Endothelial cell (in vitro differentiated cells): Measurements from ENCODE around the gene PEX11G. TPM values are rescaled to one million over a fixed set of nuclear protein-coding genes. Genes with fewer than 3 reads are reported as not detected.

Experiments
- DNase-seq: peaks from one replicate; pipeline ENCODE4 v3.0.0; 2021; ENCODE audit warnings: low spot score
- H3K27ac Mint-ChIP-seq: one replicate; pipeline ENCODE4 v1.8.0; 2021; ENCODE audit warnings: mixed read lengths, inconsistent platforms; ENCODE audit not compliant: unreplicated experiment
- H3K27me3 Mint-ChIP-seq: one replicate; pipeline ENCODE4 v1.8.0; 2021; ENCODE audit warnings: mild to moderate bottlenecking, moderate library complexity, mixed read lengths, inconsistent platforms; ENCODE audit not compliant: unreplicated experiment
- H3K36me3 Mint-ChIP-seq: one replicate; pipeline ENCODE4 v1.8.0; 2021; ENCODE audit warnings: mild to moderate bottlenecking, low read depth, mixed read lengths, inconsistent platforms; ENCODE audit not compliant: unreplicated experiment
- H3K4me1 Mint-ChIP-seq: one replicate; pipeline ENCODE4 v1.8.0; 2021; ENCODE audit warnings: mild to moderate bottlenecking, mixed read lengths, inconsistent platforms; ENCODE audit not compliant: unreplicated experiment
- H3K4me3 Mint-ChIP-seq: one replicate; pipeline ENCODE4 v1.8.0; 2021; ENCODE audit warnings: mild to moderate bottlenecking, mixed read lengths, inconsistent platforms; ENCODE audit not compliant: unreplicated experiment
- H3K9me3 Mint-ChIP-seq: one replicate; pipeline ENCODE4 v1.8.0; 2021; ENCODE audit warnings: mixed read lengths, inconsistent platforms; ENCODE audit not compliant: unreplicated experiment
- CTCF ChIP-seq: fragments of 200-600 bp; sonication (generic); IDR thresholded peaks from one replicate; pipeline ENCODE4 v1.5.0; 2021; ENCODE audit warnings: antibody characterized with exemption; ENCODE audit not compliant: unreplicated experiment
- total RNA-seq: library from RNA; stranded (reverse); fragmentation: NEBNext Ultra II Directional; extraction: Animal tissue kit (Norgen Biotek cat#: 25700); gene quantifications from one replicate; pipeline ENCODE4 v1.2.1, GENCODE V29; 2021; ENCODE audit not compliant: unreplicated experiment

PEX11G gene
- total RNA-seq, 1 donor from 2014 or later = 3.8 TPM

GRCh38 chr19:7461841-7462629 is 26.8 kb downstream of the PEX11G start:
- H3K27me3 Mint-ChIP-seq = peaks cover 6% of the 10 kb centered on the region
- no peak for TF ChIP-seq CTCF
- no peak overlapping the region for H3K4me3 Mint-ChIP-seq
- H3K27ac Mint-ChIP-seq = no peak overlapping the region
- no peaks in the 10 kb centered on the region for H3K9me3 Mint-ChIP-seq
- H3K4me1 Mint-ChIP-seq = no peaks in the 10 kb centered on the region
- DNase-seq = no peak
- peaks cover 24% of the 10 kb centered on the region for H3K36me3 Mint-ChIP-seq

- H3K27ac Mint-ChIP-seq = no peak overlapping the region
- TF ChIP-seq CTCF = no peak
- no peak for DNase-seq
- H3K4me1 Mint-ChIP-seq = no peaks in the 10 kb centered on the region
- H3K9me3 Mint-ChIP-seq = peaks cover 7% of the 10 kb centered on the region
- H3K4me3 Mint-ChIP-seq = no peak overlapping the region
- peaks cover 39% of the 10 kb centered on the region for H3K36me3 Mint-ChIP-seq
- H3K27me3 Mint-ChIP-seq = peaks cover 8% of the 10 kb centered on the region
These were observed 28.3 kb downstream of the PEX11G start for GRCh38 chr19:7460562-7460966.

GRCh38 chr19:7459773-7460172 is 29.1 kb downstream of the PEX11G start:
- no peak for DNase-seq
- no peaks in the 10 kb centered on the region for H3K4me1 Mint-ChIP-seq
- peaks cover 11% of the 10 kb centered on the region for H3K27me3 Mint-ChIP-seq
- H3K27ac Mint-ChIP-seq = no peak overlapping the region
- no peak overlapping the region for H3K4me3 Mint-ChIP-seq
- H3K9me3 Mint-ChIP-seq = peaks cover 11% of the 10 kb centered on the region
- TF ChIP-seq CTCF = no peak
- peaks cover 46% of the 10 kb centered on the region for H3K36me3 Mint-ChIP-seq

GRCh38 chr19:7458675-7459074 is 30.2 kb downstream of the PEX11G start:
- no peak for DNase-seq
- H3K4me1 Mint-ChIP-seq = no peaks in the 10 kb centered on the region
- H3K27me3 Mint-ChIP-seq = peaks cover 11% of the 10 kb centered on the region
- H3K4me3 Mint-ChIP-seq = no peak overlapping the region
- H3K27ac Mint-ChIP-seq = no peak overlapping the region
- H3K9me3 Mint-ChIP-seq = peaks cover 11% of the 10 kb centered on the region
- peaks cover 53% of the 10 kb centered on the region for H3K36me3 Mint-ChIP-seq
- TF ChIP-seq CTCF = no peak

GRCh38 chr19:7456964-7457541 is 31.8 kb downstream of the PEX11G start:
- Mint-ChIP-seq H3K4me3 (no peak overlapping the region), H3K36me3 (peaks cover 56% of the 10 kb centered on the region), H3K27ac (no peak overlapping the region), H3K4me1 (no peaks in the 10 kb centered on the region), H3K9me3 (peaks cover 11% of the 10 kb centered on the region), H3K27me3 (peaks cover 11% of the 10 kb centered on the region)
- DNase-seq = no peak
- no peak for TF ChIP-seq CTCF
